ENCODE data around the gene COL6A1.

Gene COL6A1

DNA sequence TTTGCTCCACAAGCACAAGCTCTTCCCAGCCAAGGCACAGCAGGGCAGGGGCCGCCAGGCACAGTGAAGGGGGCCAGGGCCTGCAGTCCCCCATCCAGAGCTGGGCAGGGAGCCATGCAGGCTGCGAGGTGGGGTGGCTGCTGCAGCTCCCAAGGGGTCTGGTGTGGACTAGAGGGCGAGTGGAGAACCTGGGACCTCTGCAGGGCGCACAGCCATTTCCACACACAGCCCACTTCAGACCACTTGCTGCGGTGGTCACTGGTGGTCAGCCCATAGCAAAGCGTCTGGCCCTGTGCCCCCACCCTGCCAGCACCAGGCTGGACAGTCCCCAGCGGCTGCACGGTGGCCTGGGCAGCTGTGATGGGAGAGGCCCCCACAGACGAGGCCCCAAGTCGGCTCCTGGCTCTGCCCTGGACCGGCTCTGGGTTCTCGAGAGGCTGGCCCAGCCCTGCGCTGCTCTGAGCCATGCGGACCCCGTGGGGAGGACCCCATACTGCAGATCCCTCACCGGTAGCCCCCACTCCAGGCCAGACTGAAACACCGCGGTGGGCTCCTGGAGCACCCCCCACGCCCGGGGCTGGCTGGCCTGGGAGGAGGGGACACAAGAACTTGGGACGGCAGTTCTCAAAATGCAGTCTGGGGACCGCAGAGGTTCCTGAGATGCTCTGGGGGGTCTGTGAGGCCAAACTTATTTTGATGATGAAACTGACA, 69.3 kb downstream of the COL6A1 start:
- no peak for DNase-seq

DNA sequence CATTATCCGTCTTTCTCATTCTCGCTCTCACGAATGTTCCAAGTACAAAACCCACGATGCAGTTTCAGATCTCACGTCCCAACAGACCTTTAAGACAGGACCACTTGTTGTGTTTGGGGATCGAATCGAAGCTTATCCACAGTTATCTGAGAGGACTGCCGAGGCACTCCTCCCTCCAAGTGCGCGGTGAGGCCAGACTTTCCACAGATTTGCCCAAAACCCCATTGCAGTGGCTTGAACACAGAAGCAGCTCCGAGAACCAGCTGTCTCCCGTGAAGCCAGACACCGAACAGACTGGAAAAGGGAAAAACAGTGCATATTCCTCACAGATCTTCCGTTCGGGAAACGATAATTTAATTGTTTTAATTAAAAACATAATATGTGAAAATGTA, 69.8 kb downstream of the COL6A1 start:
- no peak for DNase-seq

DNA sequence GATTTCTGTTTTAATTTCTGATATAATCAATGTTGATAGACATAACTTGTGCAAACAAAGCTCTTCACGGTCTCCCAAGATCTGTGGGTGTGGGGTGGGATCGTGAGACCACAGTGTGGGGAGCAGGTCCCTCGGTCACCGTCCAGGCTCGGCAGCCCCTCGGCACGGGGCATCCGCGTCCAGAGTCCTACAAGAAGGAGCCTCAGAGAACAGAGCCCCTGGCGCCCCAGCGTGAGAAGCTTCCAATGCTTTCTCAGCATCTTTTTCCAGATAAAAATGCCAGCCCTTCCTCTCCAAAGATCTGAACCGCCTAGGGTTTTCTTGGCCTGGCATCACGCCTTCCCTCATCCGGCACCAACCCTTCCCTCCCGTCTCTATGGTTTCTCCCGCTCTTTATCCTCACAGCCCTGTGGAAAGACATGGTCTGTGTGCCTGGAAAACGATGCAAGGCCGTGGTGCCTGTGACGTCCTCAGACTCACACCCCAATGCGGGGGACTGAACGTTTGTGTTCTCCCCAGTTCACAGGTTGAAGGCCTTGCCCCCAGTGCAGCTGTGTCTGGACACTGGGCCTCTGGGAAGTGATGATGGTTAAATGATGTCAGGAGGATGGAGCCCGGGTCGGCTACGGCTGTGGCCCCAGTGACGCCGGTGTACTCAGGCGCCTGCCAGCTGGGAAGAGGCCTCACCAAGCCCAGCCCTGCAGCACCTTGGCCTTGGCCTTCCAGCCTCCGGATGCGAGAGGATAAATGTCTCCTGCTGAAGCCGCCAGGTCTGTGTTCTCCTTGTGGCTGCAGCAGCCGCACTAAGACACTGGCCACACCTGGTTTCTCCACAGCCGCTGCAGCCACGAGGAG, 70.5 kb downstream of the COL6A1 start:
- no peak for DNase-seq

DNA sequence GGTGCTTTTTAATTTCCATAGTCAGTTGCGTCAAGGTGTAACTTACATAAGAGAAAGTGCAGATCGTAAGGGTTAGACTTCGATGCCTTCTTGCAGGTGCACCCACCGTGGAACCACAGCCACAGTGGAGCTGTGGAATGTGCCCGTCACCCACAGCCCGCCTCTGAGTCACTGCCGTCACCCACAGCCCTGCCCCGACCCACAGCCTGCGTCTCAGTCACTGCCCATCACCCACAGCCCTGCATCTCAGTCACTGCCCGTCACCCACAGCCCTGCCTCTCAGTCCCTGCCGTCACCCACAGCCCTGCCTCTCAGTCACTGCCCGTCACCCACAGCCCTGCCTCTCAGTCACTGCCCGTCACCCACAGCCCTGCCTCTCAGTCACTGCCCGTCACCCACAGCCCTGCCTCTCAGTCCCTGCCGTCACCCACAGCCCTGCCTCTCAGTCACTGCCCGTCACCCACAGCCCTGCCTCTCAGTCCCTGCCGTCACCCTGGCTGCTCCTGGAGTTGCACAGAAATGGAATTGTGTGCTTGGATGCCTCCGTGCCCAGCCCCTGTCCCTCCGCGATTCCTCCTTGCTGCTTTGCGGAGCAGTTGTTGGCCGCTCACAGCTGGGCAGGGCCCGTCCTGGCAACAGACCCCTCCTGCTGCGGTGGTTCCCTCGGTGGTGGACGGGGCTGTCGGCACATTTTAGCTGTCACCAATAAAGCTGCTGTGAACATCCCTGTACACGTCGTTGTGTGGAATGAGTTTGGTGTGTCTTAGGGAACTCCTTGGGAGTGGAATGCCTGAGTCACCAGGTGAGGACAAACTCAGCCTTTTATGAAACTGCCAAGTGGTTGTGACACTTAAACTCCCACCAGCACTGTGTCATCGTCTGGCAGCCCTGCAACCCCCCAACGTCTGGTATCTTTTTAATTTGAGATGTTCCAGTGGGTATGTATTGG, 71.4 kb downstream of the COL6A1 start:
- no peak for DNase-seq

DNA sequence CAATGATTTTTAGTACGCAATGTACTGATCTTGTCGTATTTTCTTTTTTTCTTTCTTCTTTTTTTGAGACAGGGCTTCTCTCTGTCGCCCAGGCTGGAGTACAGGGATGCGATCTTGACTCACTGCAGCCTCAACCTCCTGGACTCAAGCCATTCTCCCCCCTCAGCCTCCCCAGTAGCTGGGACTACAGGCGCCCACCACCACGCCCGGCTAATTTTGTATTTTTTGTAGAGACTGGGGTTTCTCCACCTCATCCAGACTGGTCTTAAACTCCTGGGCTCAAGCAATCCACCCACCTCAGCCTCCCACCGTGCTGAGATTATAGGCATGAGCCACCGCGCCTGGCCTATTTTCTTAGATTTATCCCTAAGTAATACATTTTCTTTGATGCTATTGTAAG, 72.5 kb downstream of the COL6A1 start:
- DNase-seq, result no peak

DNA sequence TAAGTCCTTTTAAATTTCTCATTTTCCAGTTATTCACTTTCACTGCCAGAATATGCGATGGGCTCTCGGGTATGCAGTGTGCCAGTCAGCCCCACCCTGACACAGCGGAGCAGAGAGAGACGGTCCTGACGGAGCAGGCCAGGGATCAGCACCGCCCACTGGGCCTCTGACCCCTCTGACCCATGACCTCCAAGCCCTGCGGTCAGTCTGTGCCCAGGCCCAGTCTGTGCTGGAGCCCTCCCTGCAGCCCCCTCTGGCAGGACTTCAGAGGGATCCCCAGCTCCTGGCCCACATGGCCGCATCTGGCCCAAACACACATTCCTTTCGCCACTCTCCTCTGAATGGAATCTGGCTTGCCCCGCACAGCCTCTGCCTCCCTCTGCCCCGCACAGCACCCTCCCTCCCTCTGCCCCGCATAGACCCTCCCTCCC, 72.9 kb downstream of the COL6A1 start:
- no peak for DNase-seq

Data from T-helper 1 cell (primary cell).